ENCODE data around the gene CENPA.

DNA sequence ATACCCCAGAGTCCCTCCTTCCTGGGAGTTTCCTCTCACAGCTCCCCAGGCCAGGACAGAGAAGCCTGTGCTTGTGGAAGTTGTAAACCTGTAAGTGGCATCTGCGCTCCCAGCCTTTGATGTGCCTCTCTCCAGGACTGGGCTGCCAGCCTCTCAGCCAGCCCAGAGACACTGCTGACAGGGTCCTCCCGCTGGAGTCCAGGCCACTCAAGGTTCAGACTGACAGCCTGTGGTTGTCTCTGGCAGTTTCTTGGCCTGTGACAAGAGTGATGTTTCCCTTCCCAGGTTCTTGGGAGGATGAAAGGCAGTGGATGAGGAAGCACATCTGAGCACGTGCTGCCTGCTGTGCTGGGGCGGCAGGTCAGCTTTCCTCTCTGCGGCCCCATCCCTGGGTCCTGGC lies 18.7 kb upstream of the CENPA start:
- TF ChIP-seq, protein P1, sequence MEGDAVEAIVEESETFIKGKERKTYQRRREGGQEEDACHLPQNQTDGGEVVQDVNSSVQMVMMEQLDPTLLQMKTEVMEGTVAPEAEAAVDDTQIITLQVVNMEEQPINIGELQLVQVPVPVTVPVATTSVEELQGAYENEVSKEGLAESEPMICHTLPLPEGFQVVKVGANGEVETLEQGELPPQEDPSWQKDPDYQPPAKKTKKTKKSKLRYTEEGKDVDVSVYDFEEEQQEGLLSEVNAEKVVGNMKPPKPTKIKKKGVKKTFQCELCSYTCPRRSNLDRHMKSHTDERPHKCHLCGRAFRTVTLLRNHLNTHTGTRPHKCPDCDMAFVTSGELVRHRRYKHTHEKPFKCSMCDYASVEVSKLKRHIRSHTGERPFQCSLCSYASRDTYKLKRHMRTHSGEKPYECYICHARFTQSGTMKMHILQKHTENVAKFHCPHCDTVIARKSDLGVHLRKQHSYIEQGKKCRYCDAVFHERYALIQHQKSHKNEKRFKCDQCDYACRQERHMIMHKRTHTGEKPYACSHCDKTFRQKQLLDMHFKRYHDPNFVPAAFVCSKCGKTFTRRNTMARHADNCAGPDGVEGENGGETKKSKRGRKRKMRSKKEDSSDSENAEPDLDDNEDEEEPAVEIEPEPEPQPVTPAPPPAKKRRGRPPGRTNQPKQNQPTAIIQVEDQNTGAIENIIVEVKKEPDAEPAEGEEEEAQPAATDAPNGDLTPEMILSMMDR (IDR thresholded peaks at IDR 0.05), result no peak
- TF ChIP-seq POLR2A (IDR thresholded peaks at IDR 0.05; ENCODE audit: low read depth) (no peak), EP300 (IDR thresholded peaks at IDR 0.05) (no peak), POLR2AphosphoS5 (IDR thresholded peaks at IDR 0.05) (no peak)

Measured in esophagus muscularis mucosa (tissue), 4 donors.